ENCODE data around the gene SLPI.

- TF ChIP-seq POLR2A (IDR thresholded peaks at IDR 0.05), result no peak
- TF ChIP-seq CTCF (IDR thresholded peaks at IDR 0.05), result no peak
- TF ChIP-seq EP300 (IDR thresholded peaks at IDR 0.05), result no peak
Measured at GRCh38 chr20:45251884-45252560, 2.3 kb downstream of the SLPI start.
